Subcutaneous abdominal adipose tissue (tissue), 5 donors: Measurements from ENCODE around the gene CHAT.

Source experiments
- H3K27ac ChIP-seq: one replicate; pipeline ENCODE4 v1.7.0; 2013; ENCODE audit warnings: low read depth, mild to moderate bottlenecking, inconsistent platforms, low read length, moderate library complexity
- H3K27me3 ChIP-seq, 5 donors: one replicate each; pipeline ENCODE4 v1.7.0; 2013; ENCODE audit warnings: low read length in 5 of 5, inconsistent platforms in 1 of 5; ENCODE audit not compliant: control insufficient read depth in 5 of 5, insufficient read depth in 4 of 5
- H3K36me3 ChIP-seq, 5 donors: one replicate each; pipeline ENCODE4 v1.7.0; 2013; ENCODE audit warnings: low read length in 5 of 5; ENCODE audit not compliant: control insufficient read depth in 5 of 5, insufficient read depth in 5 of 5
- H3K4me1 ChIP-seq, 5 donors: one replicate each; pipeline ENCODE4 v1.7.0; 2013; ENCODE audit warnings: low read length in 5 of 5, mild to moderate bottlenecking in 3 of 5, moderate library complexity in 1 of 5; ENCODE audit not compliant: control insufficient read depth in 5 of 5, insufficient read depth in 5 of 5
- H3K4me3 ChIP-seq, 5 donors: one replicate each; pipeline ENCODE4 v1.7.0; 2013; ENCODE audit warnings: low read length in 5 of 5, low read depth in 1 of 5
- H3K9ac ChIP-seq, 5 donors: one replicate each; pipeline ENCODE4 v1.7.0; 2013; ENCODE audit warnings: low read length in 5 of 5, mild to moderate bottlenecking in 4 of 5, moderate library complexity in 3 of 5
- H3K9me3 ChIP-seq, 5 donors: one replicate each; pipeline ENCODE4 v1.7.0; 2013; ENCODE audit warnings: low read length in 5 of 5; ENCODE audit not compliant: control insufficient read depth in 5 of 5
- donor health status: healthy.
- donor health status: healthy.
- donor health status: healthy.
- donor health status: healthy.
- donor health status: healthy.

Gene CHAT

GRCh38 chr10:49578392-49578791 lies 35.4 kb upstream of the CHAT start:
- no peaks in the 10 kb centered on the region for H3K27me3 ChIP-seq
- no peak overlapping the region for H3K27ac ChIP-seq
- H3K4me1 ChIP-seq, result no peaks in the 10 kb centered on the region
- H3K36me3 ChIP-seq, result no peaks in the 10 kb centered on the region
- no peaks in the 10 kb centered on the region for H3K9me3 ChIP-seq
- no peak overlapping the region for H3K9ac ChIP-seq
- H3K4me3 ChIP-seq, result no peak overlapping the region

DNA sequence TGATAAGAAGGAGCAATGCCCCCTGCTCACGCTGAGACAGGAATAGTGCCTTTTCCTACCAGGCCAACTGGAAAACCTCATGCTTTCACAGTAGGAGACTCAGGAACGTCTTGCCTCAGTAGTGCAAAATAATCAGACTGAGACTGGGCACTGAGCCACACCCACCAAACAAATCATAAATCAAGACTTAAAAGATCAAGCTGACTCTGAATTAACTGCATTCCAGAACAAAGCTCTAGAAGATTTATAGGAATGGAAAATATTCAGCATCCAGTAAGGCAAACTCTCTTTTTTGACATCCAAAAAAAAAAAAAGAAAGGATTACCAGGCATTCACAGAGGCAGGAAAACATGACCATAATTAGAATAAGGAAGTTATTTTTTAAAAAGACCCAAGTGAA lies 34.2 kb upstream of the CHAT start:
- no peak overlapping the region for H3K27ac ChIP-seq
- H3K9ac ChIP-seq, result no peak overlapping the region
- H3K27me3 ChIP-seq, result no peaks in the 10 kb centered on the region
- H3K36me3 ChIP-seq, result no peaks in the 10 kb centered on the region
- H3K4me1 ChIP-seq, result no peaks in the 10 kb centered on the region
- no peaks in the 10 kb centered on the region for H3K9me3 ChIP-seq
- H3K4me3 ChIP-seq, result no peak overlapping the region

- Histone ChIP-seq H3K9ac (no peak overlapping the region), H3K27ac (no peak overlapping the region), H3K4me1 (no peaks in the 10 kb centered on the region), H3K27me3 (no peaks in the 10 kb centered on the region), H3K4me3 (no peak overlapping the region), H3K9me3 (peaks cover 0 to 2% (median 0%) of the 10 kb centered on the region in 5 donors), H3K36me3 (no peaks in the 10 kb centered on the region)
Measured at GRCh38 chr10:49585387-49585786, 28.4 kb upstream of the CHAT start.

DNA sequence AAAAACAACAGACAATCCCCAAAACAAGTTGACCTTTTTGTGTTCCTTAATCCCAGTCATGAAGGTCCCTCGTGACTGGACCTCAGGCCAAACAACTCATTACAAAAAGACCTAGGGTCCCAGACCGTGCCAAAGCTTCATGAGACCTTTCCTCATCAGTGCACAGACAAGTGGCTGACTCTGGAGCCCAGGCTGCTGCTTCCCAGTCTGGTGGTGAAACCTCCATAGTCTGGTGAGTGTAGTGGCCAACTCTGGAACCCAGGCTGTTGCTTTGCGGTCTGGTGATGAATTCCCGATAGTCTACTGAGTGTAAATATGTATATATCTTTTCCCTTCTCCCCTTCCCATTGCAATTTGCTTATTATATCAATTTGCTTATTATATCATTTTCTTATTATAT lies 25.9 kb upstream of the CHAT start:
- Histone ChIP-seq H3K27me3 (peaks cover 0 to 5% (median 0%) of the 10 kb centered on the region in 5 donors), H3K27ac (no peak overlapping the region), H3K36me3 (no peaks in the 10 kb centered on the region), H3K9me3 (peaks cover 0 to 2% (median 0%) of the 10 kb centered on the region in 5 donors), H3K4me3 (no peak overlapping the region), H3K4me1 (no peaks in the 10 kb centered on the region), H3K9ac (no peak overlapping the region)

DNA sequence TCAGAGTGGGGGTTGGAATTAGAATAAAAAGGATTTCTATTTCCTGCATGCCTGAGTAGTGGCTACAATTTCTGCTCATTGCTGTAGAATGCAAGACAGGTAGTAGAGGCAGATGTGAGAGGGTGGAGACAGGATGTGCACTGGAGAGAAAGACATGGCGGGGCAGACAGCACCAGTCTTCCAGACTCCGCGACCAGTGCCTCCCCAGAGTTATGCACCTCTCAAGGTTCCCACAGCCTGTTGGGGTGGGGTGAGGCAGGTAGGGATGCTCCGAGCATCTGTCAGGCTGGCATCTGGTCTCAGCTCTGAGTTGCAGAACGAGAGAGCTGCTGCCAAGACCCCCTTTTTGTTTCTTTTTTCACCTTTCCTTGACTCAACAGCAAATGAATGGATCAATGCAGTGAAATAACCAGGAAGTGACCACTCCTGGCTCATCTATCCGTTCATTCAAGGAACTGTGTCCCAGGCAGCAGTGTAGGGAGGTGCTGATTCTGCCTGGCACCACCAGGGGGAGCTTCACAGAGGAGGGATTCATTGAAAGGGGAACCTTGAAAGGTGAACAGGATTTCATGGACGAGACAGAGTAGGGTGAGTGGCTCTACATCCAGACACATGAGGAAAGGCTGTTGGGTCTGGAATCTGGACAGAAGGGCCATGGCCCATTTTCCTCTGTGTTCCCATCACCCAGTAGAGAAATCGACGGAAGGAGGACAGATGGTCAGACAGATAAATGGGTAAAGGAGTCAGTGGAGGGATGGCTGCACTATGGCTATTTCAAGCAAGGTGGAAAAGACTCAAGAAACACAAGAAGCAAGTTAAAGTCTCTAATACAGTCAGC lies 20.9 kb upstream of the CHAT start:
- Histone ChIP-seq H3K4me3 (no peak overlapping the region), H3K27me3 (peaks cover 0 to 11% (median 6%) of the 10 kb centered on the region in 5 donors), H3K9ac (no peak overlapping the region), H3K4me1 (no peaks in the 10 kb centered on the region), H3K36me3 (no peaks in the 10 kb centered on the region), H3K9me3 (peaks cover 0 to 2% (median 0%) of the 10 kb centered on the region in 5 donors), H3K27ac (no peak overlapping the region)

DNA sequence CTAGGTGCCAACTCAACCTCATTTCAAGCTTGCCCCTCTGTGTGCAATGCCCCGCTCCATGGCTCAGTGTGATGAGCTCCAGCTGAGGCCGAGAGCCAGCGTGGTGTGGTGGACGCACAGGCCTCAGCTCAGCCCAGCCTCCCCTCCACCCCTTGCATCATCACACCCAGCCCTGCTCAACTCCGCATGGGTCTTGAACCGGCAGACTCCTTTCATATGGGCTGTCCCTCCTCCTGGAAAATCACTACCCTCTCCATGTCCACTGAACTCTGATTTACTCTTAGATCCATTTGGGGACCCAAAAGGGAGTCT lies 20.3 kb upstream of the CHAT start:
- no peaks in the 10 kb centered on the region for H3K4me1 ChIP-seq
- no peaks in the 10 kb centered on the region for H3K36me3 ChIP-seq
- no peak overlapping the region for H3K4me3 ChIP-seq
- H3K9ac ChIP-seq, result no peak overlapping the region
- peaks cover 0 to 2% (median 0%) of the 10 kb centered on the region in 5 donors for H3K9me3 ChIP-seq
- no peak overlapping the region for H3K27ac ChIP-seq
- peaks cover 0 to 13% (median 6%) of the 10 kb centered on the region in 5 donors for H3K27me3 ChIP-seq

DNA sequence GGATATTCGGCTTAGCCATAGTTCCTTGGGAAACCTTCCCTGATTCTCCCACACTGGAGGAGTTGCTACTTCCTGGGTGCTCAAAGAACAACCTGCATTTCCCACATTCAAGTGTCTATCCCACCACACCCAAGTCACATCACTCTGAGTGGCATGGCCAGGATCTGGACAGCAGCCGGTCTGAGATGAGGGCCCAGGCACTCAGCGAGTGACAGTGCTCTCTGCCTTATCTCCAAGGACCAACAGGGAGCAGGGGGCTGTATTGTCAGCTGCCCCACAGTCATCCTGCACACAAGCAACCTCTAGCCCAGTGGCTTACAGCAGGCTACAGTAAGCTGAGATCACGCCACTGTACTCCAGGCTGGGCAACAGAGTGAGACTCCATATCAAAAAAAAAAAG lies 19.8 kb upstream of the CHAT start:
- Histone ChIP-seq H3K9ac (no peak overlapping the region), H3K27ac (no peak overlapping the region), H3K9me3 (peaks cover 0 to 2% (median 0%) of the 10 kb centered on the region in 5 donors), H3K27me3 (peaks cover 0 to 13% (median 6%) of the 10 kb centered on the region in 5 donors), H3K36me3 (no peaks in the 10 kb centered on the region), H3K4me1 (no peaks in the 10 kb centered on the region), H3K4me3 (no peak overlapping the region)

DNA sequence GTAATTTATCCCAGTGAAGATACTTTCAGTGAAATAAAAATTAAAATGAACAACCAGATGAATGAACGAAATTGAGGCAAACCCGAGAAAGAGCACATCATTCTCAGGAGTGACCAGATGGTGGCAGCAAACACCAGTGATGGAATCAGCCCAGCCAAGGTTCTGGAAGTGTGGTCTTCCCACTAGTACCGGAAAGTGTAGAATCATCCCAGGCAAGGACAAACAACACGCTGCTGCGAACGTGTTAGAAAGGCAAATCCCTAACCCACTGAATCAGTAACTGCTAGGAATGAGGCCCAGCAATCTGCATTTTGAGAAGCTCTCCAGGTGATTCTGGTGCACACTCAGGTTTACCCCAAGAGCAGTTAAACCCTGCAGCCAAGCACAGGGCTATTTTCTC lies 19.2 kb upstream of the CHAT start:
- Histone ChIP-seq H3K27me3 (peaks cover 0 to 14% (median 9%) of the 10 kb centered on the region in 5 donors), H3K4me3 (no peak overlapping the region), H3K36me3 (no peaks in the 10 kb centered on the region), H3K9me3 (peaks cover 0 to under 1% (median 0%) of the 10 kb centered on the region in 5 donors), H3K9ac (no peak overlapping the region), H3K4me1 (no peaks in the 10 kb centered on the region), H3K27ac (no peak overlapping the region)

- no peaks in the 10 kb centered on the region for H3K9me3 ChIP-seq
- H3K4me3 ChIP-seq, result no peak overlapping the region
Measured at GRCh38 chr10:49595003-49595712, 18.7 kb upstream of the CHAT start.

DNA sequence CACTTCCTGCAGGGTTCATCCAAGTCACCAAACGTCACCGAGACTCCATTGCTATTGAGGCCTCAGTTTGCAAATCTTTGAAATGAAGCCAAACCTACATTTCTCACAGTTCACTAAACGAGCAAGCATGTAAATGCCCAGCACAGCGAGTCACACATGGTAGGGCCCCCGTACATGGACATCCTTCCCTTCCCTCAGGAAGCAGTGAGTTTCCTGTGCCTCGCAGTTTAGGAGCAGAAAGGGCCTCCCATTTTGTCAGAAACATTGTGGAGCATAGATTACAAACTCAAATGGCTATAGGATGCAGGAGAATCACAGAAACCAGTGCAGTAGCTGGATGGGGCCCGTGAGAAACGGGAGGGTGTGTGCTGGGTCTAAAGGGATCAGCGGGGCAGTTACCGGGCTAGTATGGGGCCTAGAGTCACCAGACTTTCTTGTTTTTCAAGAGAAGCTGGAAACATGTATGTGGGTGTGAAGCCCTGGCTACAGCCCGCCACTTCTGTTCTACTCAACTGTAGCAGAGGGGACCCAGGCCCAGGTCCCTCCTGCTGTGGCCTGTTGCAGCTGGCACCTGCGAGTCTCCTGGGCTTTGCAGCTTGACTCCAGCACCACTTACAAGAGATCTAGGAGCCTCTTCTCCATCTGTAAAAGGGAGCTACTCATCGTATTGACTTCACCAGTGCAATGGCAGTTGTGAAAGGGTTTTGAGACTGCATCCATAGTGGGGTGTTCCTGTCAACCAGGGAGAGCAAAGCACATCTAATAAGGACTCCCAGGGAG lies 17.9 kb upstream of the CHAT start:
- no peaks in the 10 kb centered on the region for H3K9me3 ChIP-seq
- H3K4me3 ChIP-seq, result no peak overlapping the region
- H3K27me3 ChIP-seq, result peaks cover 0 to 19% (median 12%) of the 10 kb centered on the region in 5 donors
- H3K4me1 ChIP-seq, result no peaks in the 10 kb centered on the region
- no peak overlapping the region for H3K9ac ChIP-seq
- H3K27ac ChIP-seq, result no peak overlapping the region
- no peaks in the 10 kb centered on the region for H3K36me3 ChIP-seq

More at GRCh38 chr10:49595003-49595712, 18.7 kb upstream of the CHAT start:
- H3K27me3 ChIP-seq, result peaks cover 0 to 17% (median 12%) of the 10 kb centered on the region in 5 donors
- H3K4me1 ChIP-seq, result no peaks in the 10 kb centered on the region
- no peak overlapping the region for H3K9ac ChIP-seq
- no peak overlapping the region for H3K27ac ChIP-seq
- H3K36me3 ChIP-seq, result no peaks in the 10 kb centered on the region
